TTC549 (cell line): ENCODE results near the gene KIF12.
"Not testable (repeated sequence)": the region's sequence is repeated elsewhere in the genome, so short reads cannot be mapped to it uniquely, and the experiment has no call there.

Experiments used
- FAIRE-seq: peaks from 2 replicates; lab custom pipeline; 2012; peaks lifted over from hg19 to GRCh38; lab: Jason Lieb, UNC

Gene KIF12

DNA sequence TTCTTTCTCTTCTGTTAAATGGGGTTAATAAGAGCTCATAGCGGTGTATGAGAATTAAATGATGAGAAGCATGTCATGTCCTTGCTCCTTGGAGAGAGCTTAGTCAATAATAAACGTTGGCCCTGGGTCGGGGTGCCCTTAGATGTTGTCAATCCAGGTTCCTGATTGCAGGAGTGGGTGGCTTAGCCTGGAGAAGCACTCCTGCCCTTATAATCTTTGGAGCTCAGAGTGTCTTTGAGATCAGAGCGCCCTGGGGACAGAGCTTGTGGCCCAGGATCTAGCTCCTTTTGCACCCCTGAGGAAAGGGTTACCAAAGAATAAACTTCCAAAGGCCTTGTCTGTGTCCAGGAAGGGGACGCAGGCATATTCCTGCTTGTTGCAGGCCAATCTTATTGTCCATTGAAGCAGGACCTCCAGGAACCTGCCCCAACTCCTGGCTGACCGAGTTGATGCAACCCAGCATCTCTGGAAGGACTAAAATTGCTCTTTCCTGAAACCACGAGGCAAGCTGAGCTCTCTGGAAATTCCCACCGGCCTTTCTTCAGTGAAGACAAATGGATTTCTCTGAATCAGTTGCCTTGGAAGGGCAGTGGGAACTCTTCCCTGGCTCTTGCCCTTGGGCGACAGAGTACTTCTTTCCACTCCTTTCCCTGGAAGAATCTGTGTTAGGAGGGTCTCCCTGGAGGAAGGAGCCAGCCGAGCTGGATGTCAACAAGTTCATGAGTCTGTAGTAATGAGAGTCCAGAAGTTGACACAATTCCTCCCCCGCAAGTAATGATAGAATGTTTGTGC lies 14.6 kb downstream of the KIF12 start:
- FAIRE-seq: no peak

- FAIRE-seq: no peak
Observed at GRCh38 chr9:114083666-114084065, 15.4 kb downstream of the KIF12 start.

DNA sequence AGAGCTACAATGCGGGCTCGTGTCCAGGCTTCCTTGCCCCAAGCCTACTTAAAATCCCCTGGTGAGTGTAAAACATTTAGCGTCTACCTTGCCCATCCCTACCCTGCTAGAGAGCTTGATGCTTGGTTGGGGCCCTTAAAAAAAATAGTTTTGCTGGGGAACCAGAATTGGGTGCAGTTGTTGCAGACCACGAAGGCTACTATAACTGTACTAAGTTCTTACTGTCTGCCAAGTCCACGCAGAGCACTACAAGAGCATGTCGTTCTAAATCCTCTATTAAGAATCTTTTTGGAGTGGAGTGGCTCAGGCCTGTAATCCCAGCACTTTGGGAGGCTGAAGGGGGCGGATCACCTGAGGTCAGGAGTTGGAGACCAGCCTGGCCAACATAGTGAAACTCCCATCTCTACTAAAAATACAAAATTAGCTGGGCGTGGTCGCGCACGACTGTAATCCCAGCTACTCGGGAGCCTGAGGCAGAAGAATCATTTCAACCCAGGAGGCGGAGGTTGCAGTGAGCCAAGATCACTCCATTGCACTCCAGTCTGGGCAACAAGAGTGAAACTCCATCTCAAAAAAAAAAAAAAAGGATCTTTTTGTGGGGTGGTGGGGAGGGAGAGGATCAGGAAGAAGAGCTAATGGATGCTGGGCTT lies 16.2 kb downstream of the KIF12 start:
- FAIRE-seq: not testable (repeated sequence)

DNA sequence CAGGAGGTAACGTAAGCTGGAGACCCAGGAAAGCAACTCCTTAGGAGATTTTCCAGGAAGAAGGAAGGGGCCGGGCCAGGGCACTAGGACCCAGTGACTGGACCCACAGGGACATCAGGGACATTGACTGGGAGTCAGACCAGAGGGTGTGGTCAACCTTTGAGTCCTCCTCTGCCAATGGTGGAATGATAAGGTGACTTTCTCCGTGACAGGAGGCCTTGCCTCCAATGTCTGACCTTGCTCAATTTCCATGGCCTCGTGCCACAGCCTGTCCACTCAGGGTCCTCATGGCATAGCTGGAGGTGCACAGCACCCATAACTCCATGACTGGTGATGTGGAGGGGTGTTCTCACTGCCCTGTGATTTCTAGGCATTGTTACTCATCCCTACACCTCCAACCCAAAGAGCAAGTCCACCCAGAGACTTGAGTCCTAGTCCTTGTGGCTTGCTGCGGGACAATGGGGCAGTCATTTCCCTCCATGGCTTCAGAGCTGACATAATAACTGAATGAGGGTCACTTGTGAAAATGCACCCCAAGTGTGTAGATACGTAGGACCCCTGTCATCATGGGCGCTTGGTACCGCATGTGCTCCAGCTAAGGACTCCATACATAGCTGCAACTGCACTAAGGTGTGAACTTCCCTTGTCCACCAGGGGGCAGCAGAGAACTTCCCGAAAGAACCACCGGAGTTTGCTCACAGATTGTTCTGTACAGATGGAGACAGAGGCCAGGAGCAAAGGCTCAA lies 16.9 kb downstream of the KIF12 start:
- FAIRE-seq: peak; percentile 36

DNA sequence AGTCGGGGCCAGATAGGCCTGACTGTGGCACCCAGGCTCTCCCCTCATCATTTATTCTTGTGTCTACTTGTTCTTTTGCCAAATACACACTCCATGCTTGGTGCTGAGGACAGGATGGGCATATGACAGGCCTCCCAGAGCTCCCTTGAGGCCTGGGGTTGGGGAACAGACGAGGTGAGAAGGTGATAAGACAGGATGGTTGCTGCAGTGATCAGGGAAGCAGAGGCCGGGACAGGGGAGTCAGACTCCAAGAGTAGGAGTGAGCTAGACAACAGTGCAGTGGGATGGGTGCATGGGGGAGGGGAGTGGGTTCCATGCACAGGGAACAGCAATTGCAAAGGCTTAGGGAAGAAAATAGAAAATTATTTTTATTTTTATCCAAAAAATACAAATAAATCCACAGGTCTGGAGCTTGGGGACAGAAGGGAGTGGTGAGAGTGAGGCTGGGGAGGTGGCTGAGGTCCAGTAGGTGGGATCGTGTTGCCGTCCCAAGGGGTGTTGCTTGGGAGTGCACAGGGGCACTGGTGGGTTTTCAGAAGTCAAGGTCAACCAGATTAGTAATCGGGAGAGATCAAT lies 17.6 kb downstream of the KIF12 start:
- no peak for FAIRE-seq

- FAIRE-seq: no peak
Observed at GRCh38 chr9:114080773-114081440, 18.2 kb downstream of the KIF12 start.

DNA sequence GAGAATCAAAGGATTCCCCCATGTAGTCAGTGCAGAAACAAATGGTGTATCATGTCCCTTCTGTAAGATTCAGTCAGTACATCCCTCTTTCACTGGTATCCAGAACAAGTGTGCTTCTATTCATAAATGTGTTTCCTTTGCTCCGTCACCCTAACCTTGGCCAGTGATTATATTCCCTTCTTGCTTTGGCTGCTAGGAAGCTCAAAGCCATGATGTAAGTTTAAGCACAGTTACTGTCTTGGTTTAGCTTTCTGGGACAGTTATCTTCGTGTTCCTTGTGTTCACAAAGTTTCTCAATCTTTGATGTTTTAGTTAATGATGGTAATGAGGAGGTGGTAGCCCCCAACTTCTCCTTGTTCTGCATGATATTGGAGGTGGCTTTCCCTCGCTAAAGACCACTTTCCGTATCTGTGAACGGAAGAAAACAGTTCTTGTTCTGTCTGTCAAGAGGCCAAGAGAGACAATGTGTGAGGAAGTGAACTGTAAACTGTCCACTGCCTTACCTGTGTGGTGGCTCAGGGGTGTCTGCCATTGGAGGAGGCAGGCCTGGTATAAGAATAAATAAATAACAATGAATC lies 18.8 kb downstream of the KIF12 start:
- no peak for FAIRE-seq

DNA sequence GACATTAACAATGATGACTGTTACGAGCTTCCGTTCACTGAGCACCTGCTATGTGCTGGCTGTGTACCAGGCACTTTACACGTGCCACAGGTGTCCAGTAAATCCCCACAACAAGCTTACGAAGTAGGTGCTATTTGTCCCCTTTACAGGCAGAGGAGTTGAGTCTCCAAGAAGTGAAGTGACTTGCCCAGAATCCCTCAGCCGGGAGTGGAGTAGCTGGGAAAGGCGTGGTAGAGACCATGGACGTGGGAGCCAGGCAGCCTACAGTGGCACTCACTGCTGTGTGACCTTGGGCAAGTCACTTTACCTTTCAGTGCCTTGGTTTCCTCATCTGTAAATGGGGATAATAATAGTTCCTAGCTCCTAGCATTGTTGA lies 20.3 kb downstream of the KIF12 start:
- FAIRE-seq: no peak

DNA sequence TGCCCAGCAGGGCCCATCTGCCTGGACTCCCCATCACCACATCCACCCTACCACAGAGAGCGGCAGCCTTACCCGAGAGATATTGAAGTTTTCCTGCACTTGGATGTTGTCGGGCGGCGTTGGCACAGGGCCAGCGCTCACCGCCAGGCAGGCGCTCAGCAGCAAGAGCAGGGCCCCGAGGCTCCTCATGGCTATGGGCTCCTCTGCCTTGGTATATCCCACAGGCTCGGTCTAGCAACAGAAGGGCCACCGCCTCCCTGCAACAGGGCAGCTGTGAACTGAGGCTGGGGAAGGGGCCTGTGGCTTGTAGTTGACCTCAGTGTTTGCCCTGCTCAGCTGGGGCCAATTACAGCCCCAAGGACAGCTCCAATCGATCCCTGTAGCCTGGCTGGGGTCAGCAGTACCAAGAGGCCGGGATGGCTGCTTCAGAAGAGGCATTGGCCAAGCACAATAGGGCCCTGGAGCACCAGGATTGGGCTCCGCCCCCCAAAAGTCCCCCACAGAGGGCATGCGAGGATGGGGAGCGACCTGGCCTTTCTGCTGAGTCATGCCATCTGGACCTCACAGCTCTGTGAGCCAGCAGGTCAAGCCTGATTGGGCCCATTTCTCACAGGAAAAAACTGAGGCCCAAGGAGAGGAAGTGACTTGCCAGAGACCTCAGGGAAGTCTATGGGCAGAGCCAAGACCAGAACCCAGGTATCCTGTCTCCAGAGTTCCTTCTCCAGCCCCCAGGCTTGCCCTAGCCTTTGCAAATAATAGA lies 20.9 kb downstream of the KIF12 start, which contains the start of gene AMBP:
Gene AMBP (minus strand): TSS at position 280 of the 760 bp plus-strand sequence. CDS start 91 bp downstream, at position 189.
- no peak for FAIRE-seq

GRCh38 chr9:114077162-114077837 lies 21.8 kb downstream of the KIF12 start:
- no peak for FAIRE-seq

DNA sequence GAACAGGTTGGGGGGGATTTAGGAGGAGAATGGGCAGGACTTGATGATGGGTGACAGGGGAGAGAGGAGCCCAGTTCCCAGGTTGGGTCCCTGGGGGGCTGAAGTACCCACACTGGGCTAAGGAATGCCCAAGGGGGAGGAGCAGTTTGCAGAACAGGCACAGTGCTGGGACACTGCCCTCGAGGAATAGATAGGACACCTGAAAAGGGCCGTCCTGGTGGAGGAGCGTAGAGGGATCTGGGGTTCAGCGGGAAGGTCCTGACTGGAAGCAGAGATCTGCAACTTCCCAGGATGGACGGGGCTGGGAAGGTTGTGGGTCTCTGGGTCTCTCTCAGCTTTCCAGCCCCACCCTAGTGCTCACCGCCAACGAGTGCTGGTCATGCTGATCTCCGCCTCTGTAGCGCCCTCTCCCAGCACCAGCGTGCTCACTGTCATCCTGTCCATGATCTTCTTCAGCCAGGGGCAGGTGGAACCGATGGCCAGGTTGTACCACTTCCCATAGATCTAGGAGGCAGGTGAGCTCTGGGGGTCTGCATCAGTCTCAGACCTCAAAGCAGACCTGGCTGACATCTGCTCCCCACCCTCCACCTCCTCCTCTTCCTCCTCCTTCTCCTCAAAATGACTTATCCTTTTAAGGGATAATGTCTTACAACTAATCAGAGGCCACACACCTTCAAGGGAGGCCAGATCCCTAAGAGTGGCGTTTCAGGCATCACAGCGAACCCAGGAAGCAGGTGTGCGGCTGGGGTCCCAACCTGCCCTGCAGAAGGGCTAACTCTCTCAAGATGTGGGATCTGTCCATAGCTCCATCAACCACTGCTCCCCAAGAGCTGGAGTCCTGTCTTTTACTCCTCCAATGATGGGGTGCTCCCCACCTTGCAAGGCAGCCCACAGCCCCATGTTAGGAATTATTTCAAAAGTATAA lies 22.6 kb downstream of the KIF12 start:
- FAIRE-seq: no peak

GRCh38 chr9:114075602-114076001 lies 23.5 kb downstream of the KIF12 start:
- FAIRE-seq: no peak

DNA sequence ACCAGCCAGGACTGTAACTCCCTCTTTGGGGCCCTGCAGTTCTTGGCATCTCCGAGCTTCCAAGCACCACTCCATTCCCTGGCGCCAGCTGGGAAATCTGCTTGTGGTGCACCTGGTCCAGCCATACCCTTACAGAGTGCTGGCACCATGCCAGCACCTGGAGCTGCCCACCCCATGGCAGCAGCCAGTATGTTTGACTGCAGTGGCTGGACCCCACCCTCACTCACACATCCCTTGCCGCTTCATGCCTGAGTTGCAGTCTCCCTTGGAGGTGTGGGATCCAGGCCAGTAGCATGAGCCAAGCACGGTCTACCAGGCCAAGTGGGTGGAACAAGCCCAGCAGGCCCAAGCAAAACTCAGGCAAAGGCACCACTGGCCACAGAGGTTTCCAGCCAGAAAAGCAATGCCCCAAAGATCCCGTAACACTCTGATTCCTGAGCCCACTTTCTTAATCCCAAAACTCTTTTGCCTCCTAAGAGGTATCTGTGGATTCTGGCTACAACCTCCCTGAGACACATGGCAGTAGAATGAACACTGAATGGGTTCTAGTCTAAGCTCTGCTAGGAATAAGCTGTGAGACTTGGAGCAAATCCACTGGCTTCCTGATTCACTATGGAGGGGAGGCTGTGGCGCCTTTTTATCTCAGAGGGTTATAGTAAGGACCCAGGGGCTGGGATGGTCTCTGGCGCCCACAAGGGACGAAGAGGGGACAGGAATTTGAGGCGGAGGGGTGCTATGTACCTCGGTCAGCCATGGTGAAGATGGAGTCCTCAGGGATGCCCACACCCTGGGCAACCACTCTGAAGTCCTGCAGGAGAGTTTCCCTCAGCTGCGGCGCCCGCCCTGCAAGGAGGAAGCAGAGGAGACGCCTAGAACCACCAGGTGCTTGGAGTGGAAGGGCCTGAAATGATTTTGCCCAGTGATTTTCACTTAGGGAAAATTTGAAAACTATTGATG lies 26.6 kb downstream of the KIF12 start:
- FAIRE-seq: no peak

GRCh38 chr9:114071197-114071795 lies 27.8 kb downstream of the KIF12 start:
- FAIRE-seq: no peak

DNA sequence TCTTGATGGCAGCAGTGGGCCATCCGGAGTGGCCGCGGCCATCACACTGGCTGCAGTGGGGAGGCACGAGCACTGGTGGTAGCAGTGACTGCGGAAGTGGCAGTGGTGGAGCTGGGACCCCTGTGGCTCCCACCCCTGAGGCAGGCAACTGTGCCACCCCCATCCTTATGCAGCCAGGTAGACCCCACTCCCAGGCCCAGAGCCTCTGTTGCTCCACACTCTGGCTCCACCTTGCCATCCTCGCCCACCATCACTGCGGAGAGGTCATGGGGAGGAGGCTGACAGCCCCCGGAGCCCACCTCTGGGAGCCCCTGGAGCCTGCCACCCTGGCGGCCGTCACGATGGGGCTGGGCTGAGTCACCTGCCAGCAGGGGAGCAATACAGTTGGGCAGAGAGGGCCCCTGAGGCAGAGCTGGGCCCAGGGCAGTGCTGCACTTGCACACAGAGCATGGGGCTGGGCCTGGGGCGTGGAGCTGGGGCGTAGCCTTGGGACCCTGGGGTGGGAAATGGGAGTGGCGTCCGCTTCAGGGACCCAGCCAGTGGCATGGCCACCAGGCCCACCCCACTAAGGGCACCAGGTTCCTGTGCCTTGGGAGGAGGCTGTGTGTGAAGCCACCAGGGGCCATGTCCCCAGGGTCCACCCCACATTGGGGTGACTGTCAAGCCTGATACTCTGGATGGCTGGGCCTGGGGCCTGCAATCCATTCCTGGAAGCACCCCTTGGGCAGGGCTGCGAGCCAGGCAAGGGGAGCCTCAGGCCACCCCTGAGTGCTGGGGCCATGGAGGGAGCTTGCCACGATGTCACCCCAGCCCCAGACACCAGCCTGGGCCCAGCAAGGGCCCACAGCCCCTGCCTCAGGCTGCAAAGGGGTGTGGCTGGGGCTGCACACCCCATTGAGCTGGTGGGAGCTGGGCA lies 28.6 kb downstream of the KIF12 start:
- no peak for FAIRE-seq

DNA sequence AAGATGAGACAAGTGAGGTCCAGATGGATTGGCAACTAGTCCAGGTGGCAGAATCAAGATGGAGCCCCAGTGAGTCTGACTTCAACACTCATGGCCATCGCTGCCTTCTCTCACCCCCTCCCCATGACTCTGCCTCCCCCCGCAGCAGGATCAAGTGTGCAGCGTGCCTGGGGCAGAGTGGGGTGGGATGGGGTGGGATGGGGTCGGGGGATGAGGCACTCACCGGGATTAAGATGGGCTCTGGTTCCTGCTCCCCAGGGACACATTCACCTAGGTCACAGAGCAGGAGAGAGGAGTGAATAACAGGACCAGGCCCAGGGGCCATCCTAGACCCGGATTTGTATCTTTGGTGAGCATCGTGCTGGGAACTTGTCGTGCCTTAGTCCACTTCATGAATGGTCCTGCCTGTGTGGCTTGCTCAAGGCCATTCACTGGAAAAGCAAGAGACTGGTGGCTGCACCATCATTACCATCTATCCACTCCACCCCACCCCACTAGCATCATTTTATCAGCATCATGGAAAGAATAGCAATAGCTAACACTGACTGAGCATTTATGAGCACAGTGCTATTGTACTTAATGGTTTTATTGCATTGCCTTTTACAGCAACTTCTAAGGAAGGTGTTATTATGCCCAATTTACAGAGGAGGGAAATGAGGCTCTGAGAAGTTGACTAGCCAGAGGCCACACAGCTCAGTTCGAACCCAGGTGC lies 29.5 kb downstream of the KIF12 start:
- no peak for FAIRE-seq
